GM20000 (cell line): ENCODE data around the gene ISYNA1.

Experiments
- DNase-seq: peaks from one replicate; pipeline ENCODE4 v3.0.0; 2012; ENCODE audit warnings: low spot score
- CTCF ChIP-seq: IDR thresholded peaks from 2 replicates; pipeline ENCODE4 v1.5.1; 2012; ENCODE audit warnings: mild to moderate bottlenecking, control low read depth; ENCODE audit errors: extremely low read depth, missing control alignments

Gene ISYNA1

GRCh38 chr19:18427743-18428113, 10.2 kb downstream of the ISYNA1 start:
- DNase-seq, result no peak
- no peak for TF ChIP-seq CTCF

GRCh38 chr19:18427080-18427742, 10.7 kb downstream of the ISYNA1 start:
- no peak for DNase-seq
- TF ChIP-seq CTCF, result no peak

- TF ChIP-seq CTCF, result no peak
- DNase-seq, result no peak
These were observed 11.5 kb downstream of the ISYNA1 start for GRCh38 chr19:18426416-18426767.

- no peak for TF ChIP-seq CTCF
- no peak for DNase-seq
These were observed 12.2 kb downstream of the ISYNA1 start for GRCh38 chr19:18425515-18426415.

GRCh38 chr19:18424890-18425514, 12.9 kb downstream of the ISYNA1 start:
- DNase-seq, result no peak
- TF ChIP-seq CTCF, result no peak

- no peak for DNase-seq
- no peak for TF ChIP-seq CTCF
These were observed 13.6 kb downstream of the ISYNA1 start for GRCh38 chr19:18424122-18424889.
